SU-DHL-6 (cell line): ENCODE data around the gene CDK10.

Experiments
- H2AFZ ChIP-seq: fragments of 200-600 bp; sonication (generic); 2 replicates; pipeline ENCODE4 v1.6.1; 2014; ENCODE audit warnings: low read depth, mild to moderate bottlenecking, moderate library complexity, mixed read lengths, antibody characterized with exemption, low read length; ENCODE audit not compliant: severe bottlenecking
- H3F3A ChIP-seq: fragments of 200-600 bp; shearing (Covaris generic); 2 replicates; pipeline ENCODE4 v1.6.0; 2016; ENCODE audit warnings: antibody characterized with exemption, mild to moderate bottlenecking; ENCODE audit not compliant: insufficient read depth
- H3K27ac ChIP-seq: fragments of 200-600 bp; sonication (generic); 2 replicates; pipeline ENCODE4 v1.5.1; 2016; ENCODE audit warnings: low read depth, mild to moderate bottlenecking, low read length, moderate library complexity, mixed read lengths
- H3K27me3 ChIP-seq: fragments of 200-600 bp; sonication (generic), shearing (Covaris generic); 2 replicates; pipeline ENCODE4 v1.6.0; 2014; ENCODE audit warnings: mild to moderate bottlenecking, low read length
- H3K36me3 ChIP-seq: fragments of 200-600 bp; sonication (generic); 2 replicates; pipeline ENCODE4 v1.6.1; 2014; ENCODE audit warnings: mild to moderate bottlenecking, low read length, mixed read lengths
- H3K4me2 ChIP-seq: fragments of 300-600, 200-600 bp; shearing (Covaris generic), sonication (generic); 2 replicates; pipeline ENCODE4 v1.6.0; 2014; ENCODE audit warnings: low read length, low read depth, mild to moderate bottlenecking; ENCODE audit not compliant: poor library complexity, severe bottlenecking
- H3K4me3 ChIP-seq: fragments of 200-600 bp; sonication (generic); 2 replicates; pipeline ENCODE4 v1.5.1; 2014; ENCODE audit warnings: antibody characterized with exemption, low read length, mild to moderate bottlenecking, mixed read lengths; ENCODE audit not compliant: insufficient read depth, poor library complexity, severe bottlenecking
- H3K79me2 ChIP-seq: fragments of 200-600 bp; sonication (generic); 2 replicates; pipeline ENCODE4 v1.6.1; 2014; ENCODE audit warnings: mild to moderate bottlenecking, low read length, moderate library complexity; ENCODE audit not compliant: insufficient read depth
- H3K9ac ChIP-seq: fragments of 200-600 bp; sonication (generic); 2 replicates; pipeline ENCODE4 v1.7.0; 2014; ENCODE audit warnings: mild to moderate bottlenecking, low read length
- H3K9me2 ChIP-seq: fragments of 200-600 bp; sonication (generic); replicated peaks from 2 replicates; pipeline ENCODE4 v1.6.1; 2014; ENCODE audit warnings: low read length; ENCODE audit not compliant: insufficient read depth
- H3K9me3 ChIP-seq: fragments of 200-600 bp; sonication (generic); 2 replicates; pipeline ENCODE4 v1.6.1; 2014; ENCODE audit warnings: low read length, mixed read lengths; ENCODE audit not compliant: insufficient read depth
- H4K20me1 ChIP-seq: fragments of 200-600 bp; sonication (generic); 2 replicates; pipeline ENCODE4 v1.6.1; 2014; ENCODE audit warnings: low read depth, mild to moderate bottlenecking, antibody characterized with exemption, low read length, moderate library complexity, mixed read lengths
- EZH2phosphoT487 ChIP-seq: fragments of 200-600 bp; sonication (generic), shearing (Covaris generic); conservative IDR thresholded peaks from 2 replicates; pipeline ENCODE4 v1.6.1; 2018; ENCODE audit warnings: mild to moderate bottlenecking, antibody characterized with exemption, low read length, moderate library complexity, mixed read lengths
- TF ChIP-seq, protein P1 (sequence below): fragments of 200-600 bp; sonication (generic); IDR thresholded peaks from one replicate; pipeline ENCODE4 v1.5.1; 2017; ENCODE audit warnings: antibody characterized with exemption, mild to moderate bottlenecking, low read length, moderate library complexity; ENCODE audit not compliant: insufficient read depth, poor library complexity, severe bottlenecking

CDK10 gene

GRCh38 chr16:89733792-89734191 lies 47.3 kb downstream of the CDK10 start:
- Histone ChIP-seq H3K9me3 (no peaks in the 10 kb centered on the region), H3K4me2 (no peak overlapping the region), H3K36me3 (peaks cover 8% of the 10 kb centered on the region; the same call in 1 of the 2 replicates), H3K27me3 (no peaks in the 10 kb centered on the region), H3K9ac (no peak overlapping the region), H3K27ac (no peak overlapping the region), H3K9me2 (no peaks in the 10 kb centered on the region), H3K4me3 (no peak overlapping the region), H3K79me2 (no peaks in the 10 kb centered on the region), H3F3A (peaks cover 7% of the 10 kb centered on the region; the same call in 1 of the 2 replicates), H2AFZ (no peak overlapping the region), H4K20me1 (0 out of 2 replicates have a peak, but pooled peaks cover 2% of the 10 kb centered on the region)
- TF ChIP-seq, protein P1, sequence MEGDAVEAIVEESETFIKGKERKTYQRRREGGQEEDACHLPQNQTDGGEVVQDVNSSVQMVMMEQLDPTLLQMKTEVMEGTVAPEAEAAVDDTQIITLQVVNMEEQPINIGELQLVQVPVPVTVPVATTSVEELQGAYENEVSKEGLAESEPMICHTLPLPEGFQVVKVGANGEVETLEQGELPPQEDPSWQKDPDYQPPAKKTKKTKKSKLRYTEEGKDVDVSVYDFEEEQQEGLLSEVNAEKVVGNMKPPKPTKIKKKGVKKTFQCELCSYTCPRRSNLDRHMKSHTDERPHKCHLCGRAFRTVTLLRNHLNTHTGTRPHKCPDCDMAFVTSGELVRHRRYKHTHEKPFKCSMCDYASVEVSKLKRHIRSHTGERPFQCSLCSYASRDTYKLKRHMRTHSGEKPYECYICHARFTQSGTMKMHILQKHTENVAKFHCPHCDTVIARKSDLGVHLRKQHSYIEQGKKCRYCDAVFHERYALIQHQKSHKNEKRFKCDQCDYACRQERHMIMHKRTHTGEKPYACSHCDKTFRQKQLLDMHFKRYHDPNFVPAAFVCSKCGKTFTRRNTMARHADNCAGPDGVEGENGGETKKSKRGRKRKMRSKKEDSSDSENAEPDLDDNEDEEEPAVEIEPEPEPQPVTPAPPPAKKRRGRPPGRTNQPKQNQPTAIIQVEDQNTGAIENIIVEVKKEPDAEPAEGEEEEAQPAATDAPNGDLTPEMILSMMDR, result no peak
- no peak for TF ChIP-seq EZH2phosphoT487

GRCh38 chr16:89736554-89736953 lies 50.1 kb downstream of the CDK10 start:
- no peak for TF ChIP-seq EZH2phosphoT487
- TF ChIP-seq, protein P1, result no peak
- H3K27ac ChIP-seq, result no peak overlapping the region
- no peaks in the 10 kb centered on the region for H3K9me2 ChIP-seq
- 0 out of 2 replicates have a peak, but pooled peaks cover 2% of the 10 kb centered on the region for H4K20me1 ChIP-seq
- H3F3A ChIP-seq, result peaks cover 9% of the 10 kb centered on the region; the same call in 1 of the 2 replicates
- H3K9me3 ChIP-seq, result no peaks in the 10 kb centered on the region
- no peaks in the 10 kb centered on the region for H3K27me3 ChIP-seq
- no peaks in the 10 kb centered on the region for H3K79me2 ChIP-seq
- no peak overlapping the region for H3K4me2 ChIP-seq
- no peak overlapping the region for H3K9ac ChIP-seq
- no peak overlapping the region for H2AFZ ChIP-seq
- H3K4me3 ChIP-seq, result no peak overlapping the region
- peaks cover 14% of the 10 kb centered on the region; the same call in 1 of the 2 replicates for H3K36me3 ChIP-seq

- H3K27me3 ChIP-seq, result no peaks in the 10 kb centered on the region
- H3K9me2 ChIP-seq, result no peaks in the 10 kb centered on the region
- H3K9me3 ChIP-seq, result no peaks in the 10 kb centered on the region
- H3K4me3 ChIP-seq, result no peak overlapping the region
- TF ChIP-seq EZH2phosphoT487, result no peak
- TF ChIP-seq, protein P1, result no peak
- no peak overlapping the region for H3K4me2 ChIP-seq
- no peaks in the 10 kb centered on the region for H3K79me2 ChIP-seq
- H3K27ac ChIP-seq, result no peak overlapping the region
- H4K20me1 ChIP-seq, result 0 out of 2 replicates have a peak, but pooled peaks cover 2% of the 10 kb centered on the region
- no peak overlapping the region for H2AFZ ChIP-seq
- no peak overlapping the region for H3K9ac ChIP-seq
- H3F3A ChIP-seq, result peaks cover 9% of the 10 kb centered on the region
- peaks cover 14% of the 10 kb centered on the region; the same call in 1 of the 2 replicates for H3K36me3 ChIP-seq
These were observed 51.0 kb downstream of the CDK10 start for GRCh38 chr16:89737341-89738071.
